NCI-H128 (cell line): Measurements from ENCODE around the gene PEBP1.
A peak's percentile ranks its signal among the peaks of the same experiment; 100 is the strongest.
"Not testable (repeated sequence)": the region's sequence is repeated elsewhere in the genome, so short reads cannot be mapped to it uniquely, and the experiment has no call there.

ENCODE experiments used
- DNase-seq: peaks from one replicate; lab custom pipeline; 2025; ENCODE audit not compliant: unreplicated experiment; lab: John Stamatoyannopoulos, UW

The PEBP1 gene

DNA sequence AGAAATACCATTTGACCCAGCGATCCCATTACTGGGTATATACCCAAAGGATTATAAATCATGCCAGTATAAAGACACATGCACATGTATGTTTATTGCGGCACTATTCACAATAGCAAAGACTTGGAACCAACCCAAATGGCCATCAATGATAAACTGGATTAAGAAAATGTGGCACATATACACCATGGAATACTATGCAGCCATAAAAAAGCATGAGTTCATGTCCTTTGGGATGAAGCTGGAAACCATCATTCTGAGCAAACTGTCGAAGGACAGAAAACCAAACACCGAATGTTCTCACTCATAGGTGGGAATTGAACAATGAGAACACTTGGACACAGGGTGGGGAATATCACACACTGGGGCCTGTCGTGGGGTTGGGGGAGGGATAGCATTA lies 6.5 kb upstream of the PEBP1 start:
- not testable (repeated sequence) for DNase-seq

DNA sequence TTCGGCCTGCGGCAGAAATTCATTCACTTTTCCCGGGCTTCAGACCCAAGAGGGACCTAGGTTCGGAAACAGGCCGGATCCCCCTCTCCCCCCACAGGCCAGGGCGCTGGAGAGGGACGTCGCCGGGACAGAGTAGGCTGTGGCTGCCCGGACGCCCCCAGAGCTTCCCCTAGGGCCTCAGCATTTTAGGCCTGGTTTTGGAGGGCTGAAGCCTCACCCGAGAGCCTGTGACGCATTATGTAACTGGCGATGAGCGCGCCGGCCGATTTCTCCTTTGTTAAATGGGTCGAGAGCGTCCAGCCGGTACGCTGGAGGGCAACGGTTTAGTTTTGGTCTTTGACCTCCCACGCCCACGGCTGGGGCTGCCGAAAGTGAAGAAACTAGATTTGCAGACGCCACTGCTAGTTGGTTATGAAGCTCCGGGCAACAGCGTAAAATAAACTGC lies 657 bp downstream of the PEBP1 start:
- no peak for DNase-seq

DNA sequence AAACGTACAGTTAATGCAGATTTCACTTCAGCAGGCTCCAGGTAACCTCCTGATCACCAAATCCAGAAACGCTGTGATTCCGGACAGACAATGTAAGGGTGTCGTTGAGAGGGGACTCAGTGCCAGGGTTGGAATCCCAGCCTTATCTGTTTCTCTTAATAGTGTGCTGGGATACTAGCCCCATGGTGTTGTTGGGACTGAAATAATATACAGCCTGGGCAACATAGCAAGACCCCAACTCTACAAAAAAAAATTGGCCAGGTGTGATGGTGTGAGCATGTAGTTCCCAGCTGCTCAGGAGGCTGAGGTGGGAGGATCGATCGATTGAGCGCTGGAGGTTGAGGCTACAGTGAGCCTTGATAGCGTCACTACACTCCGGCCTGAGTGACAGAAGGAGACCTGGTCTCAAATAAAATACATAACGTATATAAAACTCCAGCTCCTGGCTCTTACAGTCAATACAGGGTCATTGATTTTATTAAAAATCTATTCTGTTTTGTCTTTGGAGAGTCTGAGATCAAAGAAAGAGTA lies 1.3 kb downstream of the PEBP1 start:
- no peak for DNase-seq

DNA sequence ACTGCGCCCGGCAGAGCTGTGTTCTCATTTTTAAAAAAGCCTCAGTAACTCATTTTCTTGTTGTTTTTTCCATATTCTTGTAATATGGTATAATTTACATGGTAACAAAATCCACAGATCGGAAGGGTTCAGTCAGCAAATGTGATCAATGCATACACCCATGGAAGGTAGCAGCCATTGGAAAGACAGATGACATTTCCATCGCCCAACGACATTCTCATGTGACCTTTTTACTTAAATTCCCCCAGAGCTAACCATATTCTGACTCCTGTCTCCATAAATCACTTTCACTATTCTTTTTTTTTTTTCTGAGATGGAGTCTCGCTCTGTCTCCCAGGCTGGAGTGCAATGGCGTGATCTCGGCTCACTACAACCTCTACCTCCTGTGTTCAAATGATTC lies 4.9 kb downstream of the PEBP1 start:
- DNase-seq: no peak

DNA sequence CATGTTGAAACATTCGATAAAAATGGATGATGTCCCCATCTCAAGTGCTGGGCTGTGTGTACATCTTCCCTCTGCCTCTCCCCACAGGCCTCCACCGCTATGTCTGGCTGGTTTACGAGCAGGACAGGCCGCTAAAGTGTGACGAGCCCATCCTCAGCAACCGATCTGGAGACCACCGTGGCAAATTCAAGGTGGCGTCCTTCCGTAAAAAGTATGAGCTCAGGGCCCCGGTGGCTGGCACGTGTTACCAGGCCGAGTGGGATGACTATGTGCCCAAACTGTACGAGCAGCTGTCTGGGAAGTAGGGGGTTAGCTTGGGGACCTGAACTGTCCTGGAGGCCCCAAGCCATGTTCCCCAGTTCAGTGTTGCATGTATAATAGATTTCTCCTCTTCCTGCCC lies 8.6 kb downstream of the PEBP1 start:
- no peak for DNase-seq

DNA sequence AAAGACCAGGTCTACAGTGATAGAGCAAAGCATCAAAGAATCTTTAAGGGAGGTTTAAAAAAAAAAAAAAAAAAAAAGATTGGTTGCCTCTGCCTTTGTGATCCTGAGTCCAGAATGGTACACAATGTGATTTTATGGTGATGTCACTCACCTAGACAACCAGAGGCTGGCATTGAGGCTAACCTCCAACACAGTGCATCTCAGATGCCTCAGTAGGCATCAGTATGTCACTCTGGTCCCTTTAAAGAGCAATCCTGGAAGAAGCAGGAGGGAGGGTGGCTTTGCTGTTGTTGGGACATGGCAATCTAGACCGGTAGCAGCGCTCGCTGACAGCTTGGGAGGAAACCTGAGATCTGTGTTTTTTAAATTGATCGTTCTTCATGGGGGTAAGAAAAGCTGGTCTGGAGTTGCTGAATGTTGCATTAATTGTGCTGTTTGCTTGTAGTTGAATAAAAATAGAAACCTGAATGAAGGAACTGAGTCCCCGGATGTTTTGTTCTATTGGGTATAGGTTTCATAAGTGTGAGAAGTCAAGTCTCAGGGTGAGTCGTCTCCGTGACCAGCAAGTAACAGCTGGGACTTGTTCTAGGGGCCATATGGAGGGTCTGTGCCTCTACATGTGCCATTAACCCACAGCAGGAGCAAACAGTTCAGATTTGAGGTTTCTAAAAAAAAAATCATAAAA lies 9.3 kb downstream of the PEBP1 start:
- DNase-seq: no peak

DNA sequence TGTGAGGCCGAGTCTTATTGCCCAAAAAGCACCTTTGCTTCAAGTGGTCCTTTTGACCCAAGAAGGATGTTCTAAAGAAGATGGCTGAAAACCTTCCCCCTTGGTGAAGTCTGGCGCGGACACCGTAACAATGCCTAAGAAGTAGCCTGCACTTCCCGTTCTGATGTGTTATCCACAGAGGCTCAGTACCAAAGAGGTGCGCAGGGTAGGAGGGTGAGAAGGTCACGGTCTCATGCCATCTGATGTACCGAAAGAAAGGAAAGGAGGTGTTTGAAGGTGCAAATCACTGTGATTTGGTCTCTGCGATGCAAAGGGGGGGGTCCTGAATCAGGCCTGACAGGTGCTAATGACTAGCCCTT lies 9.9 kb downstream of the PEBP1 start:
- DNase-seq: no peak

DNA sequence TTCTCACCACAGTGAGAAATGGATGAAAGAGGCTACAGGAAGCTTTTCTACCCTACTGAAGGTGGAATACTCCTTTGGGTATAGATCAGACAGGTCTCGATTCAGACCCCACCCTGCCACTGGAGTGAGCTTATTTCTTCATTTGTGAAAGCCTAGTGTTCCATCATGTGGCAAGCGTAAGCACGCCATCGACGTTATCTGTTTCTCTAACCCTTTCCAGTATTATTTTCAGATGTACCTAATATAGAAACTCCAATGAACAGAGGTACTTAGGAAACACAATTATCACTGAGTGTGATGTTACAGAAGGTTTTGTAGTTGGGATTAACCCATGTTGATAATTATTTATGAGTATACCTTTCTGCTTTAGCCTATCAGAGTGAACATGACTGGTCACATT lies 12.4 kb downstream of the PEBP1 start:
- DNase-seq: no peak

DNA sequence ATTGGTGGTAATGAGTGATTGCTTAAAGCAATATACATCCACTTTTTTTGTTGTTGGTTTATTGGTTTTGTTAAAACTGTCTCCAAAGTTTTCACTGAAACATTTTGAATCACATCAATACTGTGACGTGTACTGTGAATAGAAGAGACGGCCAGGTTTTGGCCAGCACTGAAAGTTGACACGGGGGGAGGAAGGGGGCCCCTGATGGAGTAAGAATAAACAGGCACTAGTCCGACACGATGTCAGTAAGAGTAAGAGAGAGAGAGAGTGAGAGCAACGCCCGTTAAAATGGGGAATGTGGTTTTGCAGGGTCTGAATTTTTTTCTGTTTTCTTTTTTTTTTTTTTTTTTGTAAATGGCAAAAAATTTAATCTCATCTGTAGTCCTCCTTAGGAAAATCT lies 14.7 kb downstream of the PEBP1 start:
- DNase-seq: no peak

DNA sequence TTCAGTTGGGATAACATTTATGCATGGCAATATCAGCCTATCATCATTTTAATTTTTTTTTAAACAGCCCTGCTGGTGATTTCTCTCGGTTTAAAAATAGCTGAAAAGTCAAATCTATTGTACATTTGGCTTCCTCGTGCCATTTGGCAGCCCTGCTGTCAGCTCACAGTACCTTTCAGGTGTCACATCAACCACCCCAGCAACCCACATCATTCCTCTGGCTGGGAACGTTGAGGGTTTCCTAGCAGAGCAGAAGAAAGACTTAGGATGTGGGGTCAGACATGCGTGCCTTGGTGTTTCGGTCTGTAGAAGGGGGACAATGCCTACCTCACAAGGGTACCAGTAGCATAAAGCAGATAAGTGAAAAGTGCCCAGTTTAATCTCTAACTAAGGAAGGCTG lies 15.8 kb downstream of the PEBP1 start:
- DNase-seq: no peak

DNA sequence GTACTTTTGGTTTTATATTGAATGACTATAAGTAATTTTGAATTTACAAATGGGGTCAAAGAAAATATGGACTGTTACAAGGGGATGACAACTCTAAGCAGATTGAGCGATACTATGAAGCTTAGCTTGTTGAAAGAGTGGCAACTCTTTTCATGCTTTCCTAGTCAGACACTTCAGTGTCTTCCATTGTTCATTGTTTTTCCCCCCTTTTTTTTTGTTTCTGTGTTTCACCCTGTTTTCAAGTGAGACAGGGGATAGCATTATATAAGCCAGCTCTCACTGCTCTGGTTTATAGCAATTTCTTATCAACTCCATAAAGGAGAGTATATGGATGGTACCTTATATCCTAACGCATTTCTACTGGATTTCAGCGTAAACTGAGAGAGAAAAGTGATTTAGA lies 24.6 kb downstream of the PEBP1 start:
- no peak for DNase-seq

DNA sequence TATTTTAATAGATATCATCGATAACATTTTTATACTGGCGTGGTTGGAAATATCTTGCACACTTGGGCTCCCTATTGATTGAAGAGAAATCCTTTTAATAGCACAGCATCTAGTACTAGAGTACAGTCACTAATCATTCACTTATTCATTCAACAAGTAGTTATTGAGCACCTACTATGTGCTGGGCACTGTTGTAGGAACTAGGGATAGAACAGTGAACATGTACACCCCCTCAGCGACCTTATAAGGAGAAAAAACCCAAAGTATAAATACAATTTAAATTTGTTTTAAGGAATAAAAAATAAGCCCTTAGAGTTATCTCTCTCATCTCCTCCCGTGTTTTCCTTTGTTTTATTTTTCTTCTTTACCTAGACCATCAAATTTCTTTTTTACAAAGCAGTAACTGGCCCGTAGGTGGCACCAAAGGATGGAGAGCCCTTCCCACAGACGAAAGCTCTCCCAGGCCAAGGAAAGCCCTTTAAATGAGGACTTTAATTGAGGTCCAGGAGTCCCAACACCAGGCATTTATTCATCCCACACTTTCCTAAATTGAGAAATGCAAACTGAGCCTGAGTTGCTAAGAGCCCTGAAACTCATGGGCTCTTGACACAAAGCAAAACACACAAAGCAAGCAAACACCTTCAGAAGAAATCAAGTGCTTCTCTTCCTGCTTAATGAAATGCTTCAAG lies 29.0 kb downstream of the PEBP1 start:
- DNase-seq: no peak

DNA sequence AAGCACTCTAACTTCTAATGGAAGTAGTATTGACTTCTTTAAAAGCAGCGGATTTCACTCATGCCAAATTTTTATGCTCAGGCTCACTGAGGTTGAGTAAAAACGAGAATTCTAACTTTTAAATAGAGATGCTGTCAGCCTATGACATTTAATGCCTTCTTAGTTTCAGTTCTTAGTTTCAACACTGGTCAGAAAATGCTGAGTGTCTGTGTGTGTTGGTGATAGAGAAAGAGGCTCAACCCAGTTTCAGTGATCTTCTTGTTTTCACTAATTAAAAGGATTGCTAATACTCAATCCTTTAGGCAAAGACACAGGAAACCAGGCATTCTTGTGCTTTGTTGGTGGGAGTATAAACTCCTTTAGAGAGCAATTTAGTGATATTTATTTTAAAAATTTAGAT lies 31.0 kb downstream of the PEBP1 start:
- no peak for DNase-seq

DNA sequence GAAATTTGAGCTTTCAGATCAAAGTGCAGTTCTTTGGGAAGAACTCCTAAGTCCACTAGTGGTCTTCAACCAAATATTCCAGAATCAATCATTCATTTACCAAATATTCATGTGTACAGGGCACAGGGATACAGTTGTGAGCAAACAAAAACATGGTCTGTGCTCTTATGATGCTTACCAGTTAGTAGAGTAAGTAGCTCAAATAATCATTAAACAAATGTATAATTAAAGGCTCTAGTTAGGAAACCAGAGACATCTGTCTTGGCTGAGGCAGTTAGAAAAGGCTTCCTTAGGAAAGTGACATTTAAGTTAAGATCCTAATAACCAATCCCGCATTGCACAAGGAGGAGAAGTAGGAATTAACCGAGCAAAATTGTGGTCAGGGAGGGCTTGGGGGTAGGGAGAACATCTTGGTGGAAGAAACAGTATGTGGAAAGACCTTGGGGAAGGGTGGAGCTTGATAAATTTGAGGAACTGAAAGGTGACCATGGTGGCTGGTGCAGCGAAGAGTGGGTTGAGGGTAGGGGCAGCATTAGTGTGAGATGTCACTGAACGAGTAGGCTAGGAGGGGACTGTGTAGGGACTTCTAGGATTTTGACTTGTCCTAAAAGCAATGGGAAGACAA lies 40.0 kb downstream of the PEBP1 start:
- no peak for DNase-seq

DNA sequence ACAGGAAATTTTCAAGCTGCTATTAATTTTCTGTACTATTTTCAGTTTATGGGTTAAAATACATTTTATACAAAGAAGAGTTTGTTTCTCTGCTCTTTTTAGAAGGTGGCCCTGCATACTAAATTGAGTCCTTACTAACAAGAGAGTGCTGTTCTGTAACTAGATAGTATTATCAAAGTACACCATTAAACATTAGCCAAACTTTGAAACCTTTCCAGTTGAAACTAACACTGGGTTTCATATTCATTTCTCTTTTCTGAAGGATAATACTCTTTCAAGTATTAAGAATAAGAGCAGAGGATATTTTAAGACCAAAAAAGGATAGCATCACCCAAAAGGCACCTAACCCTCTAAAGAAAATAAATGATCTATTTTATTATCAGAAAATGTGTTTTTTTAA lies 47.2 kb downstream of the PEBP1 start:
- DNase-seq: no peak

DNA sequence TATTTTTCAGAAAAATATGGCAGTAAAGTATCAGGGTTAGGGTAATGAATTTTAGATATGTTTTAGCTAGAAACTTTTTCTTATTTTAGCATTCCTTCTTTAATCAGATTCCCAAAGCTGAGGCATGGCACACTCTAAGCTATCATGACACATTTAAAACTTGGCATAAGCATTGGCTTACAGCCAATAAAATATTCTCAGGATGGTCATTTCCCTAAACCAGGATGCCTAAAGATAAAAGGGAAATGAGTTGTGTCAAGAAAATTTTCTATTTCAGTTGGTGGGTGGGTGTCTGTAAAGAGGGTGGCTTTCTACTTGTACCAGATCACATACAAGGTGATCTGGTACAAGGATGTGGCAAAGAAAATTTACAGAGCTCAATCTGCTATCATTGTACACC lies 47.8 kb downstream of the PEBP1 start:
- no peak for DNase-seq

DNA sequence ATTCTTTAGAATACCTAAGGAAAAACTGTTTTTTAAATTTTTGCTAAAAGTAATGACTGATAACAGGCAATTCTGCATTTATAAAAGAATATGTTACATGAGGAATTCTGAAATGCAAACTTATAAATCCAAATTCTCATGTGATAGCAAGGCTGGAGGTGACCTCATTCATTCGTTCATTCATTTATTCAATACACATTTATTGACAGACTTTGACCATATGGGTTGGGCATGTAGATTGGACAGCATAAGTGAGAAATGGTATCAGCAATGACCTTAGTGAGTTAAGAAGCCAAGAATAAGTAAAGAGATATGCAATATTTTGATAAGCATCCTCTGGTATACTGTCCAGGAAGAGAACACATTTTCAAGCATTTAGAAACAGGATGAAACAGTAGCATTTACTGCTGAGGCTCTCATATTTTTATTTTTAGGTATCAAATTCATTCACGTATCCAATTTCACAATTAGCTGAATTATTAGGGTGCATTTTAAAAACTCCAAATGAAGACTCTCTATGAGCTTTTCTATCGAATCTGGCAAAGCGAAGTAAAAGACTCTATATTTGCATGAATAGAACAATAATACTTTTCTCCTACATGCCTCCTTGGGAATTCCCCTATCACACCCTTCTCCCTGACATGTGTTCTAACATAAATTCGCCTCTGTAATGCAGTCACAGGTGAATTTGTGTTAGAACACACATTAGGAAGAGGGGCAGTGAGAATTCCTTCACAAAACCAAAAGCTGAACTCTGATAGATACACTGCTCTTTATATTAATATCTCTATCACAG lies 49.9 kb downstream of the PEBP1 start:
- DNase-seq: no peak

DNA sequence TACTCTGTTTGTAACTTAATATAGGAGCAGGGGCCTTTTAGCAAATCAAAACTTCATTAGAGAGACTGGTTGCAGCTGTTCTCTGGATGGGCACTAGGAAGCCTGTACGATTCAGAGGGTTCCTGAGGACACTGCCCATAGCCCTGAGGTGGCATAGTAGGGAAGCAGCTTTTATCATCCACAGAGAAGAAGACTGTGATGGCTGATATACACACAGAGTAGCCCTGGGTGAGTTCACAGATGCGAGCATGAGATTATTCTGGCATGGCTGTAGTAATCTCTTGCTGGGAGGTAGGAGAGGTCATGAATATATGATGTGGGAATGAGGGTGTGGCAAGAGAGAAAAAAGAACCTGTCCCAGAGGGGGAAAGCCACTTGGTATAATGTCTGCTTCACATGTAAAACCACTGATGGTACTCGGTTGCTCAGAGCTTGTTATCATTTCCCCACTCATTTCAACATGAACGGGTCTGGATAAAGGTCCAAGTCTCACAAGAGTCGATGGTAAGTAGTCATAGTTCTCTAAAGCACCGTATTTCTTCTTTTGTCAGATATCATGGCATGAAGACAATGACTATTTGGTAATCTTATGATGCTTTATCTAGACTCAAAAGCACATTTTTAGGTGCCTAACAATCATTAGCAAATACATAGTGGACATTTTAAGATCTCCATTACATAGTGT lies 52.0 kb downstream of the PEBP1 start:
- no peak for DNase-seq

DNA sequence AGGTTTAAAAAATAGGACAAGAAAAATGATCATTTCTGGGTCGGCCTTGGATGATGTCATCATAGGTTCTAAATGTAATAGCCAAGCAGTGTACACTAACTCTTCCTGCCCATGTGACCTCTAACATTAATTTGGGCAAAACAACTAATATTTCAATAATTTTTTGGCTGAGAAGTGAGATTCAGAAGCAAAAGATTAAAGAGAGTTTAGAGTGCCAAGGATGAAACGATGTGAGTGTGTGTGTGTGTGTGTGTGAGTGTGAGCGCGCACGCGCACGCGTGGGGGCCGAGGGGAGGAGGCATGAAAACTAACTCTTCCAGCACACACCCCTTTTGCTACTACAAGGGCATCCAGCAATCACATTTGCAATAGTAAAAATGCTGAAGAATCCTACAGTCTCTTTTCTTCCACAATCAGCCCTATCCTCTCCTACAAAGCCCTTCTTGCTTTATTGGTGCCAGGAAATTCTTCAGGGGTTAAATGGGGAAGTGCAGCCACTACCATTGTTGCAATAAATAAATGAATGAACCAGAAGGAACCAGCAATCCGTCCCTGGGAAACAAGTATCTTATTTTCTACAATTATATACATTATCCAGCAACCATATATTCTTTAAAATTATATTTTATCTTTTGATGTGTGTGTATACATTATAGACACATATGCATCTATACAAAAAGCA lies 52.9 kb downstream of the PEBP1 start:
- DNase-seq: no peak

DNA sequence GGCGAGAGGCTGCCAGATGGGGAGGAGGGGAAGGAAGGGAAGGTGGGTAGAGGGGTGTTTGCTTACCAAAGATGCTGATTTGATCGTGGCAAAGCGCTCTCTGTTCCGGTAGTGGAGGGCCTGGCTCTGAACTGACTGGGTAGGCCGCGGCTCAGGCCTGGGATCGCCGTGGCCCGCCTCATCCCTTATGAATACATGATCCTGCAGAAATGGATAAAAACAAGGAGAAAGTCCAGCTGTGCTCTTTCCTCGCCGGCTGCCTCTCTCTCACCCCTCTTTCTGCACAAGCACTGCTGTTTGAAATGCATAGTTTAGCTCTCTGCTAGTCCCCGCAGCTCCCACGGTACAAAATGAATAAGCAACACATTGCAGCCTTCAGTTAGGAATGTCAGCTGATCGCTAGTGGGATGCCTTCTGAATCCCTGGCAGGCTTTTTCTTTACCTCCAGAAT lies 53.8 kb downstream of the PEBP1 start:
- DNase-seq: peak; percentile 23
